K562 (cell line): ENCODE data around the gene PITPNB. TPM values are rescaled to one million over a fixed set of nuclear protein-coding genes. Genes with fewer than 3 reads are reported as not detected.

Experiments
- ATAC-seq: fragments of 200-7000 bp; cut with Tn5 transposase; 3 replicates; pipeline ENCODE4 v1.9.1; 2020; ENCODE audit warnings: moderate library complexity
- BruUV-seq: library from RNA; stranded (reverse); fragments of 400-500 nt; replicated peaks from 2 replicates; lab custom pipeline; 2021; lab: Mats Ljungman, UMichigan
- CTCF ChIA-PET: fragments of 300-600 bp; formaldehyde crosslinking; extraction: SDS; loops from one replicate; lab custom pipeline; 2021; ENCODE audit warnings: low intra/inter-chr PET ratio; lab: Yijun Ruan, JAX
- POLR2A ChIA-PET: fragments of 300-600, 350-650 bp; sonication (Branson Sonifier 250); formaldehyde crosslinking; extraction: SDS; loops from one replicate; lab custom pipeline; 2021; ENCODE audit warnings: antibody characterized with exemption, inconsistent platforms; lab: Yijun Ruan, JAX
- DNase-seq, 4 experiments: peaks; one replicate each; pipeline versions ENCODE4 v3.0.0 to v3.0.0-alpha.2; 2011 to 2018; ENCODE audit warnings: low spot score in 3 of 4, mixed read lengths in 3 of 4; ENCODE audit errors: extremely low read depth in 1 of 4
- FAIRE-seq: peaks from 2 replicates; lab custom pipeline; 2011; peaks lifted over from hg19 to GRCh38; lab: Jason Lieb, UNC
- H2AFZ ChIP-seq: 2 replicates; pipeline ENCODE4 v1.6.0; 2011; ENCODE audit warnings: low read depth, low read length, control low read depth, inconsistent platforms
- H3K27ac ChIP-seq: fragments of 200-600 bp; 3 replicates; pipeline ENCODE4 v1.8.0; 2011; ENCODE audit warnings: low read depth, mild to moderate bottlenecking, control low read depth, inconsistent platforms, low read length, moderate library complexity, mixed read lengths; ENCODE audit errors: extremely low read depth
- H3K27me3 ChIP-seq, 2 experiments: fragments of 300-600 bp in 1 of 2; 2 replicates in 1 of 2; 3 replicates in 1 of 2; pipeline versions ENCODE4 v1.6.0 to v1.8.0; 2011; ENCODE audit warnings: inconsistent platforms in 2 of 2, low read length in 2 of 2, mild to moderate bottlenecking in 1 of 2, mixed read lengths in 1 of 2, moderate library complexity in 1 of 2; ENCODE audit not compliant: control insufficient read depth in 2 of 2, insufficient read depth in 2 of 2
- H3K36me3 ChIP-seq: fragments of 300-600 bp; 3 replicates; pipeline ENCODE4 v1.8.0; 2011; ENCODE audit warnings: mild to moderate bottlenecking, low read length, inconsistent platforms; ENCODE audit not compliant: control insufficient read depth, insufficient read depth
- H3K4me1 ChIP-seq, 2 experiments: fragments of 200-600 bp in 1 of 2; replicated peaks in 1 of 2; 2 replicates in 1 of 2; 3 replicates in 1 of 2; pipeline versions ENCODE4 v1.5.1 to v1.8.0; 2011; ENCODE audit warnings: inconsistent platforms in 2 of 2, low read length in 2 of 2, mild to moderate bottlenecking in 1 of 2, mixed read lengths in 1 of 2, moderate library complexity in 1 of 2; ENCODE audit not compliant: control insufficient read depth in 2 of 2, insufficient read depth in 2 of 2
- H3K4me2 ChIP-seq: 2 replicates; pipeline ENCODE4 v1.6.1; 2011; ENCODE audit warnings: low read length, control low read depth, inconsistent platforms, mixed read lengths; ENCODE audit not compliant: insufficient read depth
- H3K4me3 ChIP-seq: fragments of 200-600 bp; sonication (generic), shearing (Covaris generic); 2 replicates; pipeline ENCODE4 v1.5.1; 2016; ENCODE audit warnings: control low read depth, inconsistent platforms
- H3K79me2 ChIP-seq: fragments of 200-600 bp; 3 replicates; pipeline ENCODE4 v1.8.0; 2011; ENCODE audit warnings: low read length, inconsistent platforms; ENCODE audit not compliant: control insufficient read depth, insufficient read depth
- H3K9ac ChIP-seq, 2 experiments: 2 replicates each; pipeline versions ENCODE4 v1.6.0 to v1.6.1; 2011; ENCODE audit warnings: low read depth in 2 of 2, low read length in 2 of 2, control low read depth in 1 of 2, inconsistent platforms in 1 of 2, mild to moderate bottlenecking in 1 of 2, mixed read lengths in 1 of 2; ENCODE audit not compliant: insufficient read depth in 1 of 2
- H3K9me1 ChIP-seq: one replicate; pipeline ENCODE4 v1.6.0; 2011; ENCODE audit warnings: inconsistent platforms, mild to moderate bottlenecking, low read length, moderate library complexity; ENCODE audit not compliant: control insufficient read depth, insufficient read depth
- H3K9me3 ChIP-seq: replicated peaks from 2 replicates; pipeline ENCODE4 v1.5.1; 2011; ENCODE audit warnings: low read depth, low read length, inconsistent platforms; ENCODE audit not compliant: control insufficient read depth, insufficient read depth
- H4K20me1 ChIP-seq: replicated peaks from 2 replicates; pipeline ENCODE4 v1.6.1; 2011; ENCODE audit warnings: low read length, inconsistent platforms, mixed read lengths; ENCODE audit not compliant: control insufficient read depth, insufficient read depth
- BCOR ChIP-seq: fragments of 450-650 bp; IDR thresholded peaks from 2 replicates; pipeline ENCODE4 v1.6.1; 2016
- CAMTA2 ChIP-seq: fragments of 250-450 bp; sonication (Bioruptor Pico); conservative IDR thresholded peaks from 2 replicates; pipeline ENCODE4 v1.5.1; 2022
- DMBX1 ChIP-seq: fragments of 250-450 bp; sonication (Bioruptor Pico); IDR thresholded peaks from 2 replicates; pipeline ENCODE4 v1.8.0; 2022; ENCODE audit warnings: inconsistent platforms, mild to moderate bottlenecking, moderate library complexity, borderline replicate concordance
- E2F3 ChIP-seq: fragments of 250-450 bp; sonication (Bioruptor Pico); IDR thresholded peaks from 2 replicates; pipeline ENCODE4 v1.4.0; 2020; ENCODE audit warnings: mild to moderate bottlenecking
- HSF4 ChIP-seq: fragments of 250-450 bp; sonication (Bioruptor Pico); IDR thresholded peaks from 2 replicates; pipeline ENCODE4 v2.1.2; 2022; ENCODE audit warnings: mild to moderate bottlenecking, moderate library complexity, borderline replicate concordance
- KDM1A ChIP-seq, 2 experiments: fragments of 450-650 bp; IDR thresholded peaks; 2 replicates each; pipeline ENCODE4 v1.6.1; 2016; ENCODE audit warnings: mild to moderate bottlenecking in 2 of 2
- MEIS2 ChIP-seq: fragments of 450-650 bp; IDR thresholded peaks from 2 replicates; pipeline ENCODE4 v1.6.1; 2014; ENCODE audit warnings: mild to moderate bottlenecking; ENCODE audit not compliant: partially characterized antibody
- SRF ChIP-seq, 2 experiments: fragments of 250-450, 450-650 bp in 1 of 2; sonication (Bioruptor Pico) in 1 of 2; sonication (generic) in 1 of 2; formaldehyde crosslinking; IDR thresholded peaks; 2 replicates each; pipeline versions ENCODE4 v1.5.0 to v1.5.1; 2020 to 2022; ENCODE audit warnings: mild to moderate bottlenecking in 1 of 2, missing genetic modification reagents in 1 of 2
- ZBTB9 ChIP-seq: fragments of 450-650 bp; formaldehyde crosslinking; IDR thresholded peaks from 2 replicates; pipeline ENCODE4 v1.4.0; 2020; ENCODE audit warnings: mild to moderate bottlenecking, moderate library complexity
- ZNF347 ChIP-seq: fragments of 450-650 bp; formaldehyde crosslinking; IDR thresholded peaks from 2 replicates; pipeline ENCODE4 v1.4.0; 2020; ENCODE audit warnings: low read depth, mild to moderate bottlenecking, moderate library complexity
- WGBS: fragments of 100-300 bp; shearing (Covaris generic); methylation state at CpG from one replicate; pipeline ENCODE4 v1.1.6; 2016; ENCODE audit warnings: low coverage, mixed read lengths; ENCODE audit not compliant: insufficient coverage; ENCODE audit errors: missing lambda C conversion rate; 5-methylcytosine and 5-hydroxymethylcytosine counted together
- in situ Hi-C: fragments of 300-500 bp; cut with MboI; formaldehyde crosslinking; loops from 4 replicates; pipeline ENCODE4 v1.15.0; 2018; ENCODE audit warnings: inconsistent platforms, mixed read lengths
- intact Hi-C: fragments of 100-400 bp; cut with micrococcal nuclease; formaldehyde crosslinking; loops from 2 replicates; pipeline ENCODE4 v1.14.2; 2022
- polyA plus RNA-seq, 8 experiments: library from polyadenylated mRNA; depleted of rRNA in 4 of 8; stranded (reverse) in 5 of 8; unstranded in 3 of 8; fragments of >200 nt; fragmentation: Nextera tagmentation in 2 of 8; fragmentation: Illumina TruSeq in 1 of 8; extraction: Ambion mirVana in 2 of 8; extraction: Trizol in 1 of 8; gene quantifications; 2 replicates each; pipeline versions ENCODE4 v1.2.1 to v1.2.3, GENCODE V29; 2011 to 2014; ENCODE audit warnings: inconsistent platforms in 1 of 8, missing spikeins in 1 of 8
- total RNA-seq, 7 experiments: library from RNA; depleted of rRNA in 6 of 7; stranded (reverse); fragments of >200 nt in 6 of 7; fragmentation: Illumina TruSeq in 2 of 7; extraction: Trizol in 2 of 7; gene quantifications; 2 replicates each; pipeline versions ENCODE4 v1.2.1 to v1.2.3, GENCODE V29; 2011 to 2021; ENCODE audit warnings: low replicate concordance in 1 of 7
- TF ChIP-seq, protein P1 (sequence below): fragments of 450-650 bp; IDR thresholded peaks from one replicate; pipeline ENCODE4 v1.6.1; 2018; ENCODE audit warnings: mild to moderate bottlenecking, moderate library complexity; ENCODE audit not compliant: partially characterized antibody
- TF ChIP-seq, protein P2 (sequence below), 2 experiments: IDR thresholded peaks in 1 of 2; conservative IDR thresholded peaks in 1 of 2; 2 replicates each; pipeline ENCODE4 v1.6.1; 2016; ENCODE audit warnings: low read depth in 2 of 2, mild to moderate bottlenecking in 1 of 2, missing compliant biosample characterization in 1 of 2, missing genetic modification characterization in 1 of 2, moderate library complexity in 1 of 2

PITPNB gene
- total and polyA plus RNA-seq, 9 of the 15 experiments (the other 6 are each of a cell fraction or from before 2014, with no cell fraction given): 13.1 to 52.4 (median 34.7) TPM

GRCh38 chr22:27809700-27810608 lies 109.1 kb downstream of the PITPNB start:
- DNase-seq (no peak), ATAC-seq (no peak), FAIRE-seq (no peak)
- intact Hi-C loops: loop anchor here (10.0 kb wide), 2 partner anchors 405 to 1055 kb away; no protein-coding TSS in a partner anchor
- WGBS: 11% methylated on average over 11 of the region's 17 CpGs
- ChIA-PET CTCF (no interaction called here), POLR2A (interaction anchor here (1.0 kb wide), 1 partner anchor 8 kb away, joined by 4 read pairs; no protein-coding TSS in a partner anchor)
- Histone ChIP-seq H4K20me1 (no peaks in the 10 kb centered on the region), H3K9me1 (no peaks in the 10 kb centered on the region), H3K79me2 (no peaks in the 10 kb centered on the region), H3K4me2 (no peak overlapping the region), H3K4me3 (no peak overlapping the region), H3K9me3 (no peaks in the 10 kb centered on the region), H3K36me3 (no peaks in the 10 kb centered on the region), H3K27ac (no peak overlapping the region), H3K9ac (no peak overlapping the region), H2AFZ (no peak overlapping the region), H3K27me3 (peaks cover 2 to 26% of the 10 kb centered on the region in 2 experiments; a peak in 4 of 5 replicates), H3K4me1 (peaks cover 0 to 6% of the 10 kb centered on the region in 2 experiments; a peak in 3 of 5 replicates)
- in situ Hi-C loops: loop anchor here (25.0 kb wide), 2 partner anchors 398 to 1048 kb away; no protein-coding TSS in a partner anchor
- BruUV-seq: no TSS peak
- TF ChIP-seq MEIS2 (peak; percentile 70), HSF4 (no peak), E2F3 (CRISPR knock-in tag) (no peak), ZBTB9 (CRISPR knock-in tag) (no peak), KDM1A (IDR thresholded peaks at IDR 0.05) (peak in 1 of 2 experiments; percentile 29; a peak in 1 of 4 replicates), SRF (CRISPR knock-in tag; IDR thresholded peaks at IDR 0.05) (no peak), ZNF347 (CRISPR knock-in tag) (no peak), CAMTA2 (CRISPR knock-in tag) (no peak), DMBX1 (no peak), BCOR (peak; percentile 32; the same call in 1 of the 2 replicates)
- TF ChIP-seq, protein P1, sequence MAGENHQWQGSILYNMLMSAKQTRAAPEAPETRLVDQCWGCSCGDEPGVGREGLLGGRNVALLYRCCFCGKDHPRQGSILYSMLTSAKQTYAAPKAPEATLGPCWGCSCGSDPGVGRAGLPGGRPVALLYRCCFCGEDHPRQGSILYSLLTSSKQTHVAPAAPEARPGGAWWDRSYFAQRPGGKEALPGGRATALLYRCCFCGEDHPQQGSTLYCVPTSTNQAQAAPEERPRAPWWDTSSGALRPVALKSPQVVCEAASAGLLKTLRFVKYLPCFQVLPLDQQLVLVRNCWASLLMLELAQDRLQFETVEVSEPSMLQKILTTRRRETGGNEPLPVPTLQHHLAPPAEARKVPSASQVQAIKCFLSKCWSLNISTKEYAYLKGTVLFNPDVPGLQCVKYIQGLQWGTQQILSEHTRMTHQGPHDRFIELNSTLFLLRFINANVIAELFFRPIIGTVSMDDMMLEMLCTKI: no peak
- TF ChIP-seq, protein P2, sequence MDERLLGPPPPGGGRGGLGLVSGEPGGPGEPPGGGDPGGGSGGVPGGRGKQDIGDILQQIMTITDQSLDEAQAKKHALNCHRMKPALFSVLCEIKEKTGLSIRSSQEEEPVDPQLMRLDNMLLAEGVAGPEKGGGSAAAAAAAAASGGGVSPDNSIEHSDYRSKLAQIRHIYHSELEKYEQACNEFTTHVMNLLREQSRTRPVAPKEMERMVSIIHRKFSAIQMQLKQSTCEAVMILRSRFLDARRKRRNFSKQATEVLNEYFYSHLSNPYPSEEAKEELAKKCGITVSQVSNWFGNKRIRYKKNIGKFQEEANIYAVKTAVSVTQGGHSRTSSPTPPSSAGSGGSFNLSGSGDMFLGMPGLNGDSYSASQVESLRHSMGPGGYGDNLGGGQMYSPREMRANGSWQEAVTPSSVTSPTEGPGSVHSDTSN (CRISPR knock-in tag; IDR thresholded peaks at IDR 0.05; ENCODE audit: low read depth): no peak
- TF ChIP-seq, protein P2 (tag; conservative IDR thresholded peaks at IDR 0.05; ENCODE audit: low read depth): peak; percentile 79
